Activated CD8-positive, alpha-beta memory T cell treated with anti-CD3 and anti-CD28 coated beads, Interleukin-2, amount 50 U/mL, for 48 hours (primary cell): ENCODE measurements around the gene GP5.

Experiments used
- DNase-seq: peaks from one replicate; pipeline ENCODE4 v3.0.0-alpha.2; 2020

GP5 gene

DNA sequence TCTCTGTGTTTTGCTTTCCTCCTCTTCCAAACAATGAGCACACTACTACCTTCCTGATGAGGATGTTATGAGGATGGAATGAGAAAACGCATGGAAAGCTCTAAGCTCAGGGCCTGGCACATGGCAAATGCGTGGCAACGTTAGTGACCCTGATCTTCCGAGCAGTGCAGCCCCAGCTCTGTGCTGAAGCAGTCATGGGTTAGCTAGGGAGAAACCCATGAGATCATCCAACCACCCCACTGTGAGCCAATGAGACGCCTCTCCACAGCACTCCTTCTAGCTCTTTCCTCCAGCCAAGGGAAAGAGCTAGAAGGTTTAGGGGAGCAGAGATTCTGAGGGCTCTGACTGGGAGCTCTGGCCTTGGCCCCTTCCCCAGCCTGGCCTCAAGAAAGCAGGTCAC, 52.4 kb downstream of the GP5 start:
- DNase-seq: no peak

DNA sequence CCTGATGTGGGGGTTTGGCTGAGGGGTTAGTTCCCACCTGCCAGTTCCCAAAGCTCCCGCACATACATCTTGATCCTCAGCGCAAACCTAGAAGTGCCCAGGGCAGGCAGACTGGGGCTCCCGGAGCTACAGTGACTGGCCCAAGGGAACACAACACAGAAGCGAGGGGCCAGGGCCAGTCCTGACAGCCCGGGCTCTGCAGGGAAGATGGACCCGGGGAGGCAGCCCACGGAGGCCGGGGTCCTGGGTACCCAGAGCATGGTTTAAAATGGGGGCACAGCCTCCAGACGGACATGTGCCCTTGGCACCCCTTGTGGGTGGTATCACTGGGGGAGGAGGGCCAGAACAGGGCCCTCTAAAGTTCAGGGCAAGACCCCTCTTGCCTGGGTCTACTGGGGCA, 53.0 kb downstream of the GP5 start:
- DNase-seq: no peak
